Spleen (tissue), 11 donors: ENCODE measurements around the gene CNTD1. TPM values are rescaled to one million over a fixed set of nuclear protein-coding genes. Genes with fewer than 3 reads are reported as not detected.

ENCODE experiments used
- DNase-seq: peaks from one replicate; pipeline ENCODE4 v3.0.0-alpha.2; 2020
- H3K27ac ChIP-seq, 8 donors: fragments of 200-600 bp; sonication (generic) in 7 of 8; 1 replicate in 4 of 8; 2 replicates in 4 of 8; pipeline versions ENCODE4 v1.5.0 to v1.8.0; 2016 to 2021; ENCODE audit warnings: inconsistent platforms in 4 of 8, mild to moderate bottlenecking in 4 of 8, moderate library complexity in 1 of 8
- H3K27me3 ChIP-seq, 7 donors: fragments of 200-600 bp; sonication (generic) in 6 of 7; replicated peaks in 1 of 7; 1 replicate in 4 of 7; 2 replicates in 3 of 7; pipeline versions ENCODE4 v1.5.0 to v1.8.0; 2016 to 2021; ENCODE audit warnings: inconsistent platforms in 3 of 7, mild to moderate bottlenecking in 1 of 7
- H3K36me3 ChIP-seq, 6 donors: fragments of 200-600 bp; sonication (generic) in 5 of 6; 1 replicate in 4 of 6; 2 replicates in 2 of 6; pipeline versions ENCODE4 v1.5.0 to v1.8.0; 2016 to 2021; ENCODE audit warnings: inconsistent platforms in 2 of 6
- H3K4me1 ChIP-seq, 6 donors: fragments of 200-600 bp; sonication (generic) in 5 of 6; 1 replicate in 3 of 6; 2 replicates in 3 of 6; pipeline versions ENCODE4 v1.5.0 to v1.8.0; 2016 to 2021; ENCODE audit warnings: inconsistent platforms in 3 of 6
- H3K4me3 ChIP-seq, 8 donors: fragments of 200-600 bp; sonication (generic) in 7 of 8; 1 replicate in 4 of 8; 2 replicates in 4 of 8; pipeline versions ENCODE4 v1.5.0 to v1.8.0; 2016 to 2021; ENCODE audit warnings: inconsistent platforms in 4 of 8, mild to moderate bottlenecking in 4 of 8, moderate library complexity in 2 of 8
- H3K9me3 ChIP-seq, 8 donors: fragments of 200-600 bp; sonication (generic) in 7 of 8; 1 replicate in 4 of 8; 2 replicates in 4 of 8; pipeline versions ENCODE4 v1.5.0 to v1.8.0; 2016 to 2021; ENCODE audit warnings: inconsistent platforms in 4 of 8
- POLR2A ChIP-seq, 3 donors: fragments of 450-650 bp; IDR thresholded peaks; one replicate each; pipeline ENCODE4 v1.5.1; 2017; ENCODE audit warnings: antibody characterized with exemption in 3 of 3, mild to moderate bottlenecking in 1 of 3
- POLR2AphosphoS5 ChIP-seq, 3 donors: sonication (generic); formaldehyde crosslinking; IDR thresholded peaks; one replicate each; pipeline ENCODE4 v1.5.1; 2017; ENCODE audit warnings: antibody characterized with exemption in 3 of 3
- WGBS, 5 donors: extraction: QIAGEN DNeasy Blood & Tissue Kit in 3 of 5; methylation state at CpG; one replicate each; pipeline versions ENCODE4 v1.1.5 to v1.1.7; 2013 to 2018; 5-methylcytosine and 5-hydroxymethylcytosine counted together
- intact Hi-C: fragments of 100-400 bp; cut with DNase I; formaldehyde crosslinking; loops from one replicate; pipeline ENCODE4 v1.15.0; 2023; ENCODE audit warnings: low total_unique reads
- polyA plus RNA-seq, 3 donors: library from polyadenylated mRNA; stranded (reverse); fragments of 200-250 nt; gene quantifications; one replicate each; pipeline ENCODE4 v1.2.1, GENCODE V29; 2013
- total RNA-seq, 7 donors: library from RNA; depleted of rRNA in 3 of 7; stranded (reverse); fragments of >200 nt in 3 of 7; fragmentation: NEBNext Ultra II Directional in 4 of 7; extraction: Animal tissue kit (Norgen Biotek cat#: 25700) in 4 of 7; gene quantifications; one replicate each; pipeline versions ENCODE4 v1.1.0 to v1.2.1, GENCODE V29; 2016 to 2021
- TF ChIP-seq, protein P1 (sequence below), 11 experiments: fragments of 200-600 bp in 7 of 11; fragments of 450-650 bp in 4 of 11; sonication (generic) in 4 of 11; IDR thresholded peaks in 8 of 11; conservative IDR thresholded peaks in 3 of 11; 1 replicate in 7 of 11; 2 replicates in 4 of 11; pipeline versions ENCODE4 v1.4.0 to v1.8.0; 2016 to 2021; ENCODE audit warnings: antibody characterized with exemption in 11 of 11, inconsistent platforms in 4 of 11, mild to moderate bottlenecking in 1 of 11
- donor health status: healthy with polysubstance abuse.
- donor health status: DM: no; HTN: no; CAD: no; lungs with moderate emphysema.
- donor health status: DM: no; HTN: no; CAD: no.
- donor health status: Bipolar disorder and iron deficiency.
- donor health status: healthy.
- donor health status: DM: no; HTN: no; CAD: no.
- donor health status: DM: yes; HTN: yes; CAD: no.

Gene CNTD1
- total and polyA plus RNA-seq, 10 donors: 0.17 to 0.26 (median 0.24) TPM; not detected in 7

DNA sequence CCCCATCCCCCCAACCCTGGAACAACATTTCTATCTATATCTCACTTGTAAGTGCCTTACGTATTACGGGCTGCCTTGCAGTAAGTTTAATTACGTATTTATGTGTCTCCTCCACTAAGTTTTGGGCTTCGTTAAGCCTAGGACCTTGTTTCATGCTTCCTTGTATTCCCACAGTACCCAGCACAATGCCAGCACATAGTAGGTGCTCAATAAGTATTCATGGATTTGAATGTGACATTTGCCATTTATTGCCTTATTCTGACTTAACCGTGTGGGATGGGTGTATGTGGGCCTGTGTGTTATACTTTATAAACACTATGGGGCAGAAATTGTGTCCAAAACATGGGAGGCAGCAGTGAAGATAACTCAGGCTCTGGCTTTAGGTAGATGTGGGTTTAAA is 6.1 kb upstream of the CNTD1 start:
- DNase-seq: no peak
- Histone ChIP-seq H3K36me3 (peaks cover 0 to 20% (median 2%) of the 10 kb centered on the region in 6 donors), H3K4me1 (peaks cover 8 to 28% (median 13%) of the 10 kb centered on the region in 6 donors), H3K27me3 (peaks cover 0 to 6% (median 0%) of the 10 kb centered on the region in 7 donors), H3K9me3 (no peaks in the 10 kb centered on the region), H3K27ac (no peak overlapping the region), H3K4me3 (no peak overlapping the region)
- intact Hi-C loops: no loop called here
- TF ChIP-seq POLR2A (IDR thresholded peaks at IDR 0.05) (no peak), POLR2AphosphoS5 (IDR thresholded peaks at IDR 0.05) (no peak)
- TF ChIP-seq, protein P1, sequence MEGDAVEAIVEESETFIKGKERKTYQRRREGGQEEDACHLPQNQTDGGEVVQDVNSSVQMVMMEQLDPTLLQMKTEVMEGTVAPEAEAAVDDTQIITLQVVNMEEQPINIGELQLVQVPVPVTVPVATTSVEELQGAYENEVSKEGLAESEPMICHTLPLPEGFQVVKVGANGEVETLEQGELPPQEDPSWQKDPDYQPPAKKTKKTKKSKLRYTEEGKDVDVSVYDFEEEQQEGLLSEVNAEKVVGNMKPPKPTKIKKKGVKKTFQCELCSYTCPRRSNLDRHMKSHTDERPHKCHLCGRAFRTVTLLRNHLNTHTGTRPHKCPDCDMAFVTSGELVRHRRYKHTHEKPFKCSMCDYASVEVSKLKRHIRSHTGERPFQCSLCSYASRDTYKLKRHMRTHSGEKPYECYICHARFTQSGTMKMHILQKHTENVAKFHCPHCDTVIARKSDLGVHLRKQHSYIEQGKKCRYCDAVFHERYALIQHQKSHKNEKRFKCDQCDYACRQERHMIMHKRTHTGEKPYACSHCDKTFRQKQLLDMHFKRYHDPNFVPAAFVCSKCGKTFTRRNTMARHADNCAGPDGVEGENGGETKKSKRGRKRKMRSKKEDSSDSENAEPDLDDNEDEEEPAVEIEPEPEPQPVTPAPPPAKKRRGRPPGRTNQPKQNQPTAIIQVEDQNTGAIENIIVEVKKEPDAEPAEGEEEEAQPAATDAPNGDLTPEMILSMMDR (IDR thresholded peaks at IDR 0.05 in 8 of 11, conservative IDR thresholded peaks at IDR 0.05 in 3 of 11): no peak
- WGBS, 5 donors: 77 to 84% (median 81%) methylated on average over 5 of the region's 5 CpGs

DNA sequence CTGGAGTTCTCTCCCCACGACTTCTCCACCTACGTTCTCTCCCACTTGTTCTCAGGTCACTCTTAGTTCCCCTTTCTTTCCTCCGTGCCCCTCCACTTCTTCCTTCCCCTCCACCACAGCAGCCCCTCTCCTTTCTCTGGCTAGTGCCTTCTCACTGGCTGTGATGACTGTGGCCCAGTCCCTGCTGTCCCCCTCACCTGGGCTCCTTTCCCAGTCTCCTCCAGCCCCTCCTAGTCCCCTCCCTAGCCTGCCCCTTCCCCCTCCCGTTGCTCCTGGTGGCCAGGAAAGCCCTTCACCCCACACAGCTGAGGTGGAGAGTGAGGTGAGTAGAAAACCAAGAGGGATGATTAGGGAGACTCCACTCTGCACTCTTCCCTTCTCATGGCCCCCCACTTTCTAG is 3.6 kb upstream of the CNTD1 start:
- 24 to 40% (median 29%) methylated on average over 4 of the region's 4 CpGs for WGBS, 5 donors
- H3K27me3 ChIP-seq: no peaks in the 10 kb centered on the region
- H3K36me3 ChIP-seq: peaks cover 0 to 20% (median 2%) of the 10 kb centered on the region in 6 donors
- DNase-seq: no peak
- no peak overlapping the region for H3K27ac ChIP-seq
- peaks cover 13 to 43% (median 25%) of the 10 kb centered on the region in 6 donors for H3K4me1 ChIP-seq
- TF ChIP-seq, protein P1 (IDR thresholded peaks at IDR 0.05 in 8 of 11, conservative IDR thresholded peaks at IDR 0.05 in 3 of 11): no peak
- TF ChIP-seq POLR2AphosphoS5 (IDR thresholded peaks at IDR 0.05): no peak
- no peak for TF ChIP-seq POLR2A (IDR thresholded peaks at IDR 0.05)
- no peak overlapping the region for H3K4me3 ChIP-seq
- intact Hi-C loops: no loop called here
- H3K9me3 ChIP-seq: no peaks in the 10 kb centered on the region

DNA sequence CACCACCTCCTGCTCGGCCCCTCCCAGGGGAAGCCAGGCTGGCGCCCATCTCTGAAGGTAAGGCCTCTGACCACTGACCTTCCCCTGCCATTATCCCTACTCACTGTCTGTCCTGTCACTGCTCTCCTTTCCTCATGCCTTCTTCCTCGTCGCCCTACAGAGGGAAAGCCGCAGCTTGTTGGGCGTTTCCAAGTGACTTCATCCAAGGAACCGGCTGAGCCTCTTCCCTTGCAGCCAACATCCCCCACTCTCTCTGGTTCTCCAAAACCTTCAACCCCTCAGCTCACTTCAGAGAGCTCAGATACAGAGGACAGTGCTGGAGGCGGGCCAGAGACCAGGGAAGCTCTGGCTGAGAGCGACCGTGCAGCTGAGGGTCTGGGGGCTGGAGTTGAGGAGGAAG is 3.2 kb upstream of the CNTD1 start:
- Histone ChIP-seq H3K27me3 (no peaks in the 10 kb centered on the region), H3K4me1 (peaks cover 13 to 43% (median 25%) of the 10 kb centered on the region in 6 donors), H3K36me3 (peaks cover 0 to 20% (median 2%) of the 10 kb centered on the region in 6 donors), H3K4me3 (no peak overlapping the region), H3K27ac (no peak overlapping the region), H3K9me3 (no peaks in the 10 kb centered on the region)
- TF ChIP-seq, protein P1 (IDR thresholded peaks at IDR 0.05 in 8 of 11, conservative IDR thresholded peaks at IDR 0.05 in 3 of 11): no peak
- no peak for TF ChIP-seq POLR2A (IDR thresholded peaks at IDR 0.05)
- TF ChIP-seq POLR2AphosphoS5 (IDR thresholded peaks at IDR 0.05): no peak
- DNase-seq: no peak
- 88 to 93% (median 90%) methylated on average over 10 of the region's 10 CpGs for WGBS, 5 donors
- intact Hi-C loops: no loop called here

DNA sequence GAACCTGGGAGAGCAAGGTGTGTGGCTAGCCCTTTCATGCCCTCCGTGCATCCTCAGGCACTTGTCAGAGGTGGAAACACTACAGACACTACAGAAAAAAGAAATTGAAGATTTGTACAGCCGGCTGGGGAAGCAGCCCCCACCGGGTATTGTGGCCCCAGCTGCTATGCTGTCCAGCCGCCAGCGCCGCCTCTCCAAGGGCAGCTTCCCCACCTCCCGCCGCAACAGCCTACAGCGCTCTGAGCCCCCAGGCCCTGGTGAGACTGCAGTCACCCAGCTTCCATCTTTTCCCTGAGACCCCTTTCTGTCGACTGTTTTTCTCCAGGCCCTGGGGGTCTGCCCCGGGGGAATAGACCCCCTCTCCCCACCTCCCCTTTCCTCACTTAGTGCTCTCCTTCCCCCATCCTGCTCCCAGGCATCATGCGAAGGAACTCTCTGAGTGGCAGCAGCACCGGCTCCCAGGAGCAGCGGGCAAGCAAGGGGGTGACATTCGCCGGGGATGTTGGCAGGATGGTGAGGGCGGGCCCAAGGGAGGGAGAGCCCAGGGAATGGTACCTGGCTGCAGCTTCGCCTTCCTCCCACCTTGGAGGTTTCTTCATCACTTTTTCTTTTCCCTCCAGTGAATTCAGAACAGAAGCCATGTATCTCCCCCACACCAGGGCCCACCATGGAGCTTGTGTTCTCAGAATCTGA is 2.4 kb upstream of the CNTD1 start:
- H3K4me3 ChIP-seq: no peak overlapping the region
- intact Hi-C loops: no loop called here
- no peak for DNase-seq
- H3K27me3 ChIP-seq: no peaks in the 10 kb centered on the region
- peaks cover 0 to 20% (median 2%) of the 10 kb centered on the region in 6 donors for H3K36me3 ChIP-seq
- 92 to 96% (median 95%) methylated on average over 16 to 18 of the region's 18 CpGs for WGBS, 5 donors
- no peak for TF ChIP-seq POLR2A (IDR thresholded peaks at IDR 0.05)
- TF ChIP-seq, protein P1 (IDR thresholded peaks at IDR 0.05 in 8 of 11, conservative IDR thresholded peaks at IDR 0.05 in 3 of 11): no peak
- no peak for TF ChIP-seq POLR2AphosphoS5 (IDR thresholded peaks at IDR 0.05)
- H3K9me3 ChIP-seq: no peaks in the 10 kb centered on the region
- H3K4me1 ChIP-seq: peaks cover 13 to 43% (median 25%) of the 10 kb centered on the region in 6 donors
- no peak overlapping the region for H3K27ac ChIP-seq
